ENCODE results near the gene FBXL20.

- TF ChIP-seq TAF1 (IDR thresholded peaks at IDR 0.05; ENCODE audit: low read depth, low read length): no peak
- TF ChIP-seq, protein P1, sequence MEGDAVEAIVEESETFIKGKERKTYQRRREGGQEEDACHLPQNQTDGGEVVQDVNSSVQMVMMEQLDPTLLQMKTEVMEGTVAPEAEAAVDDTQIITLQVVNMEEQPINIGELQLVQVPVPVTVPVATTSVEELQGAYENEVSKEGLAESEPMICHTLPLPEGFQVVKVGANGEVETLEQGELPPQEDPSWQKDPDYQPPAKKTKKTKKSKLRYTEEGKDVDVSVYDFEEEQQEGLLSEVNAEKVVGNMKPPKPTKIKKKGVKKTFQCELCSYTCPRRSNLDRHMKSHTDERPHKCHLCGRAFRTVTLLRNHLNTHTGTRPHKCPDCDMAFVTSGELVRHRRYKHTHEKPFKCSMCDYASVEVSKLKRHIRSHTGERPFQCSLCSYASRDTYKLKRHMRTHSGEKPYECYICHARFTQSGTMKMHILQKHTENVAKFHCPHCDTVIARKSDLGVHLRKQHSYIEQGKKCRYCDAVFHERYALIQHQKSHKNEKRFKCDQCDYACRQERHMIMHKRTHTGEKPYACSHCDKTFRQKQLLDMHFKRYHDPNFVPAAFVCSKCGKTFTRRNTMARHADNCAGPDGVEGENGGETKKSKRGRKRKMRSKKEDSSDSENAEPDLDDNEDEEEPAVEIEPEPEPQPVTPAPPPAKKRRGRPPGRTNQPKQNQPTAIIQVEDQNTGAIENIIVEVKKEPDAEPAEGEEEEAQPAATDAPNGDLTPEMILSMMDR (IDR thresholded peaks at IDR 0.05; ENCODE audit: control extremely low read depth in 1 of 3, insufficient read depth in 1 of 3, low read depth in 1 of 3, low read length in 3 of 3): no peak
These were observed 192.5 kb downstream of the FBXL20 start for GRCh38 chr17:39208893-39209292.

All from H1 (cell line).